SK-N-SH treated with all-trans-retinoic acid at 6 μM for 48 hours (cell line): ENCODE results near the gene BTBD16.

Source experiments
- ATAC-seq: fragments of 200-7000 bp; cut with Tn5 transposase; 3 replicates; pipeline ENCODE4 v1.9.1; 2020; ENCODE audit warnings: mild to moderate bottlenecking, moderate library complexity
- ARNTL ChIP-seq: fragments of 450-650 bp; formaldehyde crosslinking; IDR thresholded peaks from 2 replicates; pipeline ENCODE4 v1.5.0; 2020; ENCODE audit warnings: low read depth, mild to moderate bottlenecking, moderate library complexity, borderline replicate concordance
- BACH2 ChIP-seq: fragments of 250-450 bp; sonication (Bioruptor Pico); IDR thresholded peaks from 2 replicates; pipeline ENCODE4 v1.9.0; 2021; ENCODE audit warnings: mild to moderate bottlenecking, borderline replicate concordance
- CSDC2 ChIP-seq: fragments of 250-450 bp; sonication (Bioruptor Pico); IDR thresholded peaks from 2 replicates; pipeline ENCODE4 v1.5.0; 2020; ENCODE audit warnings: mild to moderate bottlenecking, moderate library complexity
- ESRRG ChIP-seq: fragments of 250-450 bp; sonication (Bioruptor Pico); IDR thresholded peaks from 2 replicates; pipeline ENCODE4 v1.6.1; 2021; ENCODE audit warnings: mild to moderate bottlenecking
- GLIS3 ChIP-seq: fragments of 250-450 bp; sonication (Bioruptor Pico); IDR thresholded peaks from 2 replicates; pipeline ENCODE4 v1.5.0; 2020; ENCODE audit warnings: mild to moderate bottlenecking, moderate library complexity
- ISL1 ChIP-seq: fragments of 250-450 bp; sonication (Bioruptor Pico); IDR thresholded peaks from 2 replicates; pipeline ENCODE4 v2.1.2; 2022; ENCODE audit warnings: mild to moderate bottlenecking, moderate library complexity
- OSR1 ChIP-seq: fragments of 250-450 bp; sonication (Bioruptor Pico); IDR thresholded peaks from 2 replicates; pipeline ENCODE4 v1.8.0; 2022; ENCODE audit warnings: moderate library complexity, mild to moderate bottlenecking, inconsistent platforms
- PPARA ChIP-seq: fragments of 250-450 bp; sonication (Bioruptor Pico); IDR thresholded peaks from 2 replicates; pipeline ENCODE4 v1.5.0; 2020; ENCODE audit warnings: mild to moderate bottlenecking, borderline replicate concordance
- RARB ChIP-seq: fragments of 250-450 bp; sonication (Bioruptor Pico); IDR thresholded peaks from 2 replicates; pipeline ENCODE4 v1.8.0; 2021; ENCODE audit warnings: mild to moderate bottlenecking, moderate library complexity
- SNAI2 ChIP-seq: fragments of 250-450 bp; sonication (Bioruptor Pico); IDR thresholded peaks from 2 replicates; pipeline ENCODE4 v1.5.0; 2020; ENCODE audit warnings: mild to moderate bottlenecking, moderate library complexity
- TCF4 ChIP-seq: fragments of 250-450 bp; sonication (Bioruptor Pico); IDR thresholded peaks from 2 replicates; pipeline ENCODE4 v1.8.0; 2021; ENCODE audit warnings: mild to moderate bottlenecking, moderate library complexity, borderline replicate concordance
- TOX ChIP-seq: fragments of 250-450 bp; sonication (Bioruptor Pico); IDR thresholded peaks from 2 replicates; pipeline ENCODE4 v1.8.0; 2021; ENCODE audit warnings: mild to moderate bottlenecking, moderate library complexity, borderline replicate concordance
- ZC3H10 ChIP-seq: fragments of 250-450 bp; sonication (Bioruptor Pico); IDR thresholded peaks from 2 replicates; pipeline ENCODE4 v1.5.1; 2021; ENCODE audit warnings: mild to moderate bottlenecking, moderate library complexity
- ZFP3 ChIP-seq: fragments of 250-450 bp; sonication (Bioruptor Pico); IDR thresholded peaks from 2 replicates; pipeline ENCODE4 v1.5.0; 2020; ENCODE audit warnings: mild to moderate bottlenecking, moderate library complexity
- ZFP30 ChIP-seq: fragments of 450-650 bp; formaldehyde crosslinking; IDR thresholded peaks from 2 replicates; pipeline ENCODE4 v1.5.0; 2022; ENCODE audit warnings: mild to moderate bottlenecking, moderate library complexity
- ZNF565 ChIP-seq: fragments of 450-650 bp; formaldehyde crosslinking; conservative IDR thresholded peaks from 2 replicates; pipeline ENCODE4 v1.5.0; 2020; ENCODE audit warnings: low read depth, mild to moderate bottlenecking, moderate library complexity
- ZNF70 ChIP-seq: fragments of 450-650 bp; formaldehyde crosslinking; IDR thresholded peaks from 2 replicates; pipeline ENCODE4 v1.5.0; 2020; ENCODE audit warnings: mild to moderate bottlenecking, moderate library complexity
- ZNF8 ChIP-seq: fragments of 450-650 bp; formaldehyde crosslinking; IDR thresholded peaks from 2 replicates; pipeline ENCODE4 v1.5.0; 2020; ENCODE audit warnings: mild to moderate bottlenecking, moderate library complexity
- TF ChIP-seq, protein P1 (sequence below): fragments of 250-450 bp; sonication (Bioruptor Pico); IDR thresholded peaks from 2 replicates; pipeline ENCODE4 v1.5.1; 2021; ENCODE audit warnings: mild to moderate bottlenecking, moderate library complexity
- TF ChIP-seq, protein P2 (sequence below): fragments of 250-450 bp; sonication (Bioruptor Pico); IDR thresholded peaks from 2 replicates; pipeline ENCODE4 v1.8.0; 2020; ENCODE audit warnings: mild to moderate bottlenecking, moderate library complexity, borderline replicate concordance
- TF ChIP-seq, protein P3 (sequence below): fragments of 250-450 bp; sonication (Bioruptor Pico); IDR thresholded peaks from 2 replicates; pipeline ENCODE4 v1.5.0; 2020; ENCODE audit warnings: mild to moderate bottlenecking, moderate library complexity
- TF ChIP-seq, protein P4 (sequence below): fragments of 250-450 bp; sonication (Bioruptor Pico); IDR thresholded peaks from 2 replicates; pipeline ENCODE4 v1.8.0; 2021; ENCODE audit warnings: low read depth, mild to moderate bottlenecking, moderate library complexity, borderline replicate concordance

Gene BTBD16

DNA sequence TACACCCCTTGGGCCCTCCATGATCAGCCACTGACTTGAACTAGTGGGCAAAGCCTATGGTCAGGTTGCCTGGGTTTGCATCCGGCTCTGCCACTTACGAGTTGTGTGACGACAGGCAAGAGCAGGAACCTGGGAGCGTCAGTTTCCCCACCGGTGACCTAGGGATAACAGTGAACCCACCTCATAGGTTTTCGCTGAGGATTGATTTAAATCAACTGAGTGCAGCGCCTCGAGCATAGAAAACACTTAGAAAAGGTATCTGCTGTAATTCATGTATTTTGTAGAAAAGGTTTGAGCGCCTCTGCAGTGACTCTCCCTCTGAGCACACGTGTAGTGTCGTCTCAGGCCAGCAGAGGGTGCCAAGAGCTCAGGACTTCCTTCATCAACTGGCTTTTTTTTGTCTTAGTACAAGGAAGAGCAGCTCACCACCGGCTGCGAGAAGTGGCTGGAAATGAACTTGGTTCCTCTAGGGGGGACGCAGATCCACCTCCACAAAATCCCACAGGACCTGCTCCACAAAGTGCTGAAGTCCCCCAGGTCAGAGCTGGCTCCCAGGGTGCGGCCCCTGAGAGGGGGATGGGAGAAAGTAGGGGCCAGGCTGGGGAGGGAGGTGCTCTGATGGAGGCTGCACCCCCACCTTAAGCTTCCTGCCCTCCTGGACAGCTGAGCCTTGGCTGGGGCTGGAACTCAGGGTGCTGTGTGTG, 27.7 kb downstream of the BTBD16 start:
- TF ChIP-seq SNAI2 (CRISPR knock-in tag) (no peak), CSDC2 (CRISPR knock-in tag) (no peak), GLIS3 (CRISPR knock-in tag) (no peak), ZNF70 (no peak), TCF4 (no peak), ZNF8 (no peak), ZFP30 (CRISPR knock-in tag) (no peak), ISL1 (CRISPR knock-in tag) (no peak)
- TF ChIP-seq, protein P1, sequence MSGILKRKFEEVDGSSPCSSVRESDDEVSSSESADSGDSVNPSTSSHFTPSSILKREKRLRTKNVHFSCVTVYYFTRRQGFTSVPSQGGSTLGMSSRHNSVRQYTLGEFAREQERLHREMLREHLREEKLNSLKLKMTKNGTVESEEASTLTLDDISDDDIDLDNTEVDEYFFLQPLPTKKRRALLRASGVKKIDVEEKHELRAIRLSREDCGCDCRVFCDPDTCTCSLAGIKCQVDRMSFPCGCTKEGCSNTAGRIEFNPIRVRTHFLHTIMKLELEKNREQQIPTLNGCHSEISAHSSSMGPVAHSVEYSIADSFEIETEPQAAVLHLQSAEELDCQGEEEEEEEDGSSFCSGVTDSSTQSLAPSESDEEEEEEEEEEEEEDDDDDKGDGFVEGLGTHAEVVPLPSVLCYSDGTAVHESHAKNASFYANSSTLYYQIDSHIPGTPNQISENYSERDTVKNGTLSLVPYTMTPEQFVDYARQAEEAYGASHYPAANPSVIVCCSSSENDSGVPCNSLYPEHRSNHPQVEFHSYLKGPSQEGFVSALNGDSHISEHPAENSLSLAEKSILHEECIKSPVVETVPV, result no peak
- ATAC-seq, result peak; percentile 99

GRCh38 chr10:122299423-122300075, 28.5 kb downstream of the BTBD16 start:
- ATAC-seq, result no peak
- TF ChIP-seq ESRRG (no peak), ZNF8 (no peak), ZFP3 (CRISPR knock-in tag) (no peak)
- TF ChIP-seq, protein P1, result no peak

- ATAC-seq, result no peak
- TF ChIP-seq RARB (CRISPR knock-in tag), result no peak
- TF ChIP-seq, protein P2, sequence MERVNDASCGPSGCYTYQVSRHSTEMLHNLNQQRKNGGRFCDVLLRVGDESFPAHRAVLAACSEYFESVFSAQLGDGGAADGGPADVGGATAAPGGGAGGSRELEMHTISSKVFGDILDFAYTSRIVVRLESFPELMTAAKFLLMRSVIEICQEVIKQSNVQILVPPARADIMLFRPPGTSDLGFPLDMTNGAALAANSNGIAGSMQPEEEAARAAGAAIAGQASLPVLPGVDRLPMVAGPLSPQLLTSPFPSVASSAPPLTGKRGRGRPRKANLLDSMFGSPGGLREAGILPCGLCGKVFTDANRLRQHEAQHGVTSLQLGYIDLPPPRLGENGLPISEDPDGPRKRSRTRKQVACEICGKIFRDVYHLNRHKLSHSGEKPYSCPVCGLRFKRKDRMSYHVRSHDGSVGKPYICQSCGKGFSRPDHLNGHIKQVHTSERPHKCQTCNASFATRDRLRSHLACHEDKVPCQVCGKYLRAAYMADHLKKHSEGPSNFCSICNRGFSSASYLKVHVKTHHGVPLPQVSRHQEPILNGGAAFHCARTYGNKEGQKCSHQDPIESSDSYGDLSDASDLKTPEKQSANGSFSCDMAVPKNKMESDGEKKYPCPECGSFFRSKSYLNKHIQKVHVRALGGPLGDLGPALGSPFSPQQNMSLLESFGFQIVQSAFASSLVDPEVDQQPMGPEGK, result no peak
- TF ChIP-seq GLIS3 (CRISPR knock-in tag), result no peak
- no peak for TF ChIP-seq TOX (CRISPR knock-in tag)
- TF ChIP-seq ARNTL (CRISPR knock-in tag), result no peak
- no peak for TF ChIP-seq ZNF565 (CRISPR knock-in tag)
- no peak for TF ChIP-seq OSR1 (CRISPR knock-in tag)
- no peak for TF ChIP-seq ZNF70
- TF ChIP-seq, all 23 proteins: peak for 0
Measured at GRCh38 chr10:122301055-122301810, 30.1 kb downstream of the BTBD16 start.

GRCh38 chr10:122301811-122302115, 30.7 kb downstream of the BTBD16 start:
- ATAC-seq, result no peak
- TF ChIP-seq GLIS3 (CRISPR knock-in tag) (no peak), ZNF70 (no peak), TCF4 (no peak), ZFP3 (CRISPR knock-in tag) (no peak), PPARA (CRISPR knock-in tag) (no peak), OSR1 (CRISPR knock-in tag) (no peak), SNAI2 (CRISPR knock-in tag) (no peak), CSDC2 (CRISPR knock-in tag) (no peak), ZC3H10 (CRISPR knock-in tag) (no peak), RARB (CRISPR knock-in tag) (no peak), ZNF8 (no peak), ESRRG (no peak), ZFP30 (CRISPR knock-in tag) (no peak), ZNF565 (CRISPR knock-in tag) (no peak), BACH2 (CRISPR knock-in tag) (no peak)
- TF ChIP-seq, protein P1, result no peak
- TF ChIP-seq, protein P3, sequence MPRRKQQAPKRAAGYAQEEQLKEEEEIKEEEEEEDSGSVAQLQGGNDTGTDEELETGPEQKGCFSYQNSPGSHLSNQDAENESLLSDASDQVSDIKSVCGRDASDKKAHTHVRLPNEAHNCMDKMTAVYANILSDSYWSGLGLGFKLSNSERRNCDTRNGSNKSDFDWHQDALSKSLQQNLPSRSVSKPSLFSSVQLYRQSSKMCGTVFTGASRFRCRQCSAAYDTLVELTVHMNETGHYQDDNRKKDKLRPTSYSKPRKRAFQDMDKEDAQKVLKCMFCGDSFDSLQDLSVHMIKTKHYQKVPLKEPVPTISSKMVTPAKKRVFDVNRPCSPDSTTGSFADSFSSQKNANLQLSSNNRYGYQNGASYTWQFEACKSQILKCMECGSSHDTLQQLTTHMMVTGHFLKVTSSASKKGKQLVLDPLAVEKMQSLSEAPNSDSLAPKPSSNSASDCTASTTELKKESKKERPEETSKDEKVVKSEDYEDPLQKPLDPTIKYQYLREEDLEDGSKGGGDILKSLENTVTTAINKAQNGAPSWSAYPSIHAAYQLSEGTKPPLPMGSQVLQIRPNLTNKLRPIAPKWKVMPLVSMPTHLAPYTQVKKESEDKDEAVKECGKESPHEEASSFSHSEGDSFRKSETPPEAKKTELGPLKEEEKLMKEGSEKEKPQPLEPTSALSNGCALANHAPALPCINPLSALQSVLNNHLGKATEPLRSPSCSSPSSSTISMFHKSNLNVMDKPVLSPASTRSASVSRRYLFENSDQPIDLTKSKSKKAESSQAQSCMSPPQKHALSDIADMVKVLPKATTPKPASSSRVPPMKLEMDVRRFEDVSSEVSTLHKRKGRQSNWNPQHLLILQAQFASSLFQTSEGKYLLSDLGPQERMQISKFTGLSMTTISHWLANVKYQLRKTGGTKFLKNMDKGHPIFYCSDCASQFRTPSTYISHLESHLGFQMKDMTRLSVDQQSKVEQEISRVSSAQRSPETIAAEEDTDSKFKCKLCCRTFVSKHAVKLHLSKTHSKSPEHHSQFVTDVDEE (CRISPR knock-in tag), result no peak
- TF ChIP-seq, protein P4, sequence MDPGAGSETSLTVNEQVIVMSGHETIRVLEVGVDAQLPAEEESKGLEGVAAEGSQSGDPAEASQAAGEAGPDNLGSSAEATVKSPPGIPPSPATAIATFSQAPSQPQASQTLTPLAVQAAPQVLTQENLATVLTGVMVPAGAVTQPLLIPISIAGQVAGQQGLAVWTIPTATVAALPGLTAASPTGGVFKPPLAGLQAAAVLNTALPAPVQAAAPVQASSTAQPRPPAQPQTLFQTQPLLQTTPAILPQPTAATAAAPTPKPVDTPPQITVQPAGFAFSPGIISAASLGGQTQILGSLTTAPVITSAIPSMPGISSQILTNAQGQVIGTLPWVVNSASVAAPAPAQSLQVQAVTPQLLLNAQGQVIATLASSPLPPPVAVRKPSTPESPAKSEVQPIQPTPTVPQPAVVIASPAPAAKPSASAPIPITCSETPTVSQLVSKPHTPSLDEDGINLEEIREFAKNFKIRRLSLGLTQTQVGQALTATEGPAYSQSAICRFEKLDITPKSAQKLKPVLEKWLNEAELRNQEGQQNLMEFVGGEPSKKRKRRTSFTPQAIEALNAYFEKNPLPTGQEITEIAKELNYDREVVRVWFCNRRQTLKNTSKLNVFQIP (CRISPR knock-in tag), result no peak
